ENCODE results near the gene TFIP11. TPM values are rescaled to one million over a fixed set of nuclear protein-coding genes. Genes with fewer than 3 reads are reported as not detected.
"Not testable (repeated sequence)": the region's sequence is repeated elsewhere in the genome, so short reads cannot be mapped to it uniquely, and the experiment has no call there.

TFIP11 gene
- total RNA-seq, 1 donor from 2014 or later, result 26.9 TPM

DNA sequence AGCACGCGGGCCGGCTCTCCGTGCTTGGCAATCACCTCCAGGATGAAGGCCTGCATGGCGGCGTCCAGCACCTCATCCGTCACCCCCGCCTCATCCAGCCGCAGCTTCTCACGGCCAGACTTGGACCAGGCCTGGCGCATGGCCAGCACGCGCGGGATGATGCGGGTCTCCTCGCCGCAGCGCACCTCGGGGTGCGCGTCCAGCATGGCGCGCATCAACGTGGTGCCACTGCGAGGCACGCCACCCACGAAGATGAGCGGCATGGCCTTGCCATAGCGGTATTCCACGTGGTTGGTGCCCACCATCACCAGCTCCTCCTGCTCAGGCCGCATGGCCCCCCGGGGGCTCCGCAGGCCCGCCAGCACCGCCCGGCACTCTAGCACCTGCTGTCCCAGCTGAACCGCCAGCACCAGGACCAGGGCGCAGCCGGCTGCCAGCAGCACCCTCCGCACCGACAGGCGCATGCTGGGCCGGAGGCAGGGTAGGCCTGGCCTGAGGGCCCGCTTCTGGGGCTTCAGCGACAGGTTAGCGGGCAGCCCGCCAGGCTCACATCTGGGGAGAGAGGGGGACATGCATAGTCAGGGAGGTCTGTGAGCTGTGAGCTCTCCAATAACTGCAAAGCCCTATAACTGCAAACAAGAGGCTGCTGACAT, 29.0 kb upstream of the TFIP11 start:
- DNase-seq (ENCODE audit: low read depth), result no peak

DNA sequence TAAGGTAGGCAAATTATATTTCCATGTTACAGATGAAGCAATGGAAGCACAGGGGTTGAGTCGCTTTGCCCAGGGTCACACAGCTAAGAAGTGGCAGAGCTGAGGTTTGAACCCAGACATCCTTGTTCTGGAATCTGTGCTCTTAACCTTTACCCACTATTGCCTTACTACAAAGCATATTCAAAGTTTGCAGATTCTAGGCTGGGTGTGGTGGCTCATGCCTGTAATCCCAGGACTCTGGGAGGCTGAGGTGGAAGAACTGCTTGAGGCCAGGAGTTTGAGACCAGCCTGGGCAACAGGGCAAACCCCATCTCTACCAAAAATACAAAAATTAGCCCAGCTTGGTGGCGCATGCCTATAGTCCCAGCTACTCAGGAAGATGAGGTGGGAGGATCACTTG, 27.8 kb upstream of the TFIP11 start:
- no peak for DNase-seq (ENCODE audit: low read depth)

DNA sequence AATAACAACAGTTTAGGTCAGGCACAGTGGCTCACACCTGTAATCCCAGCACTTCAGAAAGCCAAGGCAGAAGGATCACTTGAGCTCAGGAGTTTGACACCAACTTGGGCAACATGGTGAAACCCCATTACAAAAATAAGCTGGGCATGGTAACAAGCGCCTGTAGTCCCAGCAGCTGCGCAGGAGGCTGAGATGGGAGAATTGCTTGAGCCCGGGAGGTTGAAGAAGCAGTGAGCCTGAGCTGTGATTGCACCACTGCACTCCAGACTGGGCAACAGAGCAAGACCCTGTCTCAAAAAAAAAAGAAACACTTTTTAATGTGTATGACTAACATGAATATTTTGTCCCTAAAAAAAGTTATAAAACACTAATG, 24.5 kb upstream of the TFIP11 start:
- DNase-seq (ENCODE audit: low read depth), result no peak

DNA sequence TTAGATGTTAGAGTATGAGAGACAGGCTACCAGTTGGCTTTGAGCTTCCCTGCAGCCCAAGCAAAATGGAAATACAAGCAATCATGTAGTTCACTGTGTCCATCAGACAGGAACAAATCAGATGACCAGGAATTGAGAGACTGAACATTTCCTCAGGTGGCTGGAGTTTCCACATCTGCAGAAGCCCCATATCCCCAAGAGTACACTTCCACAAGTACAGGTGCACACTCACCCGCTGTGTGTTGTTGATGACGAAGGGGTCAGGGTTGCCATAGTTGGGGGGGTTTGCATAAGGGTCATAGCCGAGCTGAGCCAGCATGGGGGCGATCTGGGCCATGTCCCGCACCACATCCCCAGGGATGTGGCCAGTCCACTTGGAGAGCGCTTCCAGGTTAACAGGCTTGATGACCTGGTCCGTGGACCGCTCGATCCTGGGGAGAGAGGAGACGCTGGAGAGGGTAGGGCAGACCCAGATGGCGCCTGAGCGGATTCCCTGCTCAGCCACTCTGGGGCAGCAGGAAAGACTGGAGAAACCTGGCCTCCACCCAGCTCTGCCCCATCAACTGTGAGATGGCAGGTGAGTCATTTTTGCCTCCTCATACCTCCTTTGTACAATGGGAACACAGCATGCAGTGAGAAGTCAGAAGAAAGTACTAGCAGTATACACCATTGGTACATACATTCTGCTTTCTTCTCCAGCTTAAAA, 23.9 kb upstream of the TFIP11 start:
- DNase-seq (ENCODE audit: low read depth), result no peak

DNA sequence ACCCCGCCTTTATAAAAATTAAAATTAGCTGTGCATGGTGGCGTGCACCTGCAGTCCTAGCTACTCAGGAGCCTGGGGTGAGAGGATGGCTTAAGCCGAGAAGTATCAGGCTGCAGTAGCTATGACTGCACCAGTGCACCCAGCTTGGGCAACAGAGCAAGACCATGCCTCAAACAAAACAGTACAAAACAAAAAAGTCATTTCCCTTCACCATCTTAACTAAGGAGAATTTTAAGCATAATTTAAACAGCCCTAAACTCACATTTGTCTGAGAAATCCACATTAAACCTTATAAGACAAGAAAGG, 23.3 kb upstream of the TFIP11 start:
- no peak for DNase-seq (ENCODE audit: low read depth)

DNA sequence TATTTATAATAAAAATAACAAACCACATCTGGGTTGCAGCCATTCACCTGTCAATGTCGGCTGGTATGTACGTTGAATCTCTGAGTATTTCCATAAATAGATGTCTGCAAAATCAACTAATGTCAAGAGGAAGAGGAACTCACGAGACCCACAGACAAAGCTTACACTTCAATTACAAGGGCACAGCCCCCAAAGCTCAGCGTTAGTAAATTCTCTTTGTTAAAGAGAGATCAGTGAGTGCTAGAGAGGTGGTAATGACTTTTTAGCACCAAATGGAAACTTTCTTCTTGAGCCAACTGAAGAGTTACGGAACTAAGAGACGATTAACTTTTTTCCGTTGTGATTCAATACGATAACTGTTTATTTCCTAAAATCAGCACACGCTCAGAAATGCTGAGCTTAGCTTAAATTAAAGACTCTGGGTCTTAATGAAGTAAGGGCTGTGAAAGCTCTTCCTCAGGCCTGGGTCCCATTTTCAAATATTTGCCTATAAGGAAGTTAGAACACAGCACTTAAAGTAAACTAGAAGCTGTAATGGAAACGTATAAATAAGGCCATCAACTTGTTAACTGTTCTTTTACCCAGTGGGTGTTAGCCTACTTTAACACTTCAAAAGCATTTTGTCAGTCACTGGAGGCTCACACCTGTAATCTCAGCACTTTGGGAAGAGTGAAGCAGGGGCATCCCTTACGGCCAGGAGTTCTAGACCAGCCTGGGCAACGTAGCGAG, 22.8 kb upstream of the TFIP11 start:
- no peak for DNase-seq (ENCODE audit: low read depth)

DNA sequence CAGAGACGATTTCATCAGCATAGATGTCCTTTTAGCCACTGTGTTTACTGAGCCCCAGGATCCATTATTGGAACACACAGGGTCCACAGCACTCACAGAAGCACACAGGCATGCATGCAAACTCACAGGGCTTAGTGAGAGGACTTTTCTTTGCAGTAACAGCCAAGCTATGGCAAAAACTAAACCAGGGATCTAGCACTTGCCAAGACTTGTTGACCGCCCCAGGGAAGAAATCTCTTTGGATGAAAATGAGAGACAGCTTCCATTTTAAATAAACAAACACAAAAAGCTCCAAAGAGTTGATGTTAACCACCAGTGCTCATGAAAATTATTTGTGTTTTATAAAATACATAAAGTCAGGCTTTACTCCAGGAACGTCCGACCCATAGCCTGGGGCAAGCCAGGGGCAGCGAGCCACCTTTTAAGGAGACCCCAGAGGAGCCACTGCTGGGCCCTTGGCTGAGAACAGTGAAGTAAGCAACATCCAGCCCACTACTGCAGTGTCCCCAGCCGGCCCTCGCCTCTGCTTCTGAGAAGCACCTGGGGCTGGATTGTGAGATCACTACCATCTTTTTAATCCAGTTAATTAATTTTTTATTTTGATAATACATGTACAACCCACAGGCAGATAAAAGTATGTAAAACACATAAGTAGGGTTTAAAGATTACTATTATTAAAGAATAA, 22.0 kb upstream of the TFIP11 start:
- DNase-seq (ENCODE audit: low read depth), result no peak

DNA sequence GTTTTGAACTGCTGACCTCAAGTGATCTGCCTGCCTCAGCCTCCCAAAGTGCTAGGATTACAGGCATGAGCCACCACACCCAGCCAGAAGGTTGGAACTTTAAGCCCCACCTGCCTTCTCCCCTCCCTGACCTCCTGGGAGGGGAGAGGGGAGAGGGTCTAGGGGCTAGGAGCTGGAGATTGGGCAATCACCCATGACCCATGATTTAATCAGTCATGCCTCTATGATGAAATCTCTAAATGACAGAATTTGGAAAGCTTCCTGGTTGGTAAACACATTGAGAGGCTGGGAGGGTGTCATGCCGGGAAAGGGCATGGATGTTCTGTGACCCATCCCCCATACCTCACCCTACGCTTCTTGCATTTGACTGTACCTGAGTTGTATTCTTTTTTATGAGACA, 17.1 kb upstream of the TFIP11 start:
- DNase-seq (ENCODE audit: low read depth), result no peak

DNA sequence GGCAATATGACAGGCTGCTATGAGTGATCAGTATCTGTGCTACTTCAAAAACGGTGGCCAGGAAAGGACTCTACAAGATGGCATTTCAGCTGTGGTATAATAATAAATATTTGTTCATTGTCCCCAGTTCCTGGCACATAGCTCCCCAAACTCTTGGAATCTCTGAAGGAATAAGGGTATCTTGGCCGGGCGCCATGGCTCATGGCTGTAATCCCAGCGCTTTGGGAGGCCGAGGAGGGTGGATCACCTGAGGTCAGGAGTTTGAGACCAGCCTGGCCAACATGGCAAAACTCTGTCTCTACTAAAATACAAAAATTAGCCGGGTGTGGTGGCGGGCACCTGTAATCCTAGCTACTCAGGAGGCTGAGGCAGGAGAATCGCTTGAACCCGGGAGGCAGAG, 16.2 kb upstream of the TFIP11 start:
- DNase-seq (ENCODE audit: low read depth), result not testable (repeated sequence)

DNA sequence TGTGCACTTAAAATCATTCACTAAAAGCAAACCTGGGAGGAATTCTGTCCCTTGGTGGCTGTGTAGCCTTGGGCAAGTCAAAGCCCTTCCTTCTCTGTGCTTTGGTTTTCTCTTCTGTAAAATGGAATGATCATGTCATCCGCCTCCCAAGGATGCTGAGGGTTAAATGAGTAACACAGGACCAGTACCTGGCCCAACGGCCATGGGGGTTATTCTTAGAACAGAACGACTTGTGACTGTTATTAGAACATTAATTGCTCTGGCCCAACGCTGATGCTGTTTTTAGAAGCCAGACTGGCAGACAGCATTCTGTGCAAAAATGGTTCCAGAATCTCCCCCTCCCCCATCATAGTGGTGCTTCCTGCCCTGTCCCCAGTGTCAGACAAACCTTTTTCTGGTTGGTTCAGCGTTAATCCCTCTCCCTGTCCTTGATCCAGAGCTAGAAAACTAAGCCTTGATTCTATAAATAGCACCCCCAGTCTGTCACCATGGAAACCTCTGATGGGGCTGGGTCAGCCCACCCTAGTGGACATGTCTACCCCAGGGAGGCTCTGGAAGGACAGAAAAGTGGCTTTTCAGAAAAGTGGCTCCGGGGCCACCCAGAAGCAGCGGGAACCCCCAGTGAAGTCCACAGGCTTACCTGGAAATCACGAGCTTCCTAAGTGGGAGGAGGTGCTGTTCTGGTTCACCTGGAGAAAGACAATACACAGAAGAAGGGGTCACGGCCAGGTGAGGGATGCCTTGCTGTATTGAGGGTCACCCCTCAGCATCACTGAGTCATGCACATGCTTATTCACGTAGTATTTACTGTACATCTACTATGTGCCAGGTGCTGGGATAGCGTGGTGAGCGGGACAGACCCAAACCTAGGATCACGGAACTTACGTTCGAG, 15.5 kb upstream of the TFIP11 start:
- DNase-seq (ENCODE audit: low read depth), result no peak

DNA sequence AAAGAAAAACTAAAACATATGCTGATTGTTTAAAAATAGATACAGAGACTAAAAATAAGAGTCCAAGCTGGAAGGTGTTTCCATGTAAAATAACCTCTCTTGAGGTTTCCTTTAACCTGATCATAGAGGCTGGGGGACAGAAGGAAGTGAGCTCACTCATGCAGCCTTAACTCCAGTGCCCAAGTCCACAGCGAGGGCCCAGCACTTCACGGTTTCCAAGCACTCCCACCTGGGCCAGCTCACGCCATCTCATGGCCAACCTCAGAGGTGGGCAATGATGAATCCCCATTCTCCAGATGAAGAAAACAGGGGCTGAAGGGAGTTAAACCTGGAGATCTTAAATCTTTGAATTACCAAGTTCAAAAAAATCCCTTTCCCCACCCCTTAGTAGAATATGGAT, 14.9 kb upstream of the TFIP11 start:
- DNase-seq (ENCODE audit: low read depth), result no peak

DNA sequence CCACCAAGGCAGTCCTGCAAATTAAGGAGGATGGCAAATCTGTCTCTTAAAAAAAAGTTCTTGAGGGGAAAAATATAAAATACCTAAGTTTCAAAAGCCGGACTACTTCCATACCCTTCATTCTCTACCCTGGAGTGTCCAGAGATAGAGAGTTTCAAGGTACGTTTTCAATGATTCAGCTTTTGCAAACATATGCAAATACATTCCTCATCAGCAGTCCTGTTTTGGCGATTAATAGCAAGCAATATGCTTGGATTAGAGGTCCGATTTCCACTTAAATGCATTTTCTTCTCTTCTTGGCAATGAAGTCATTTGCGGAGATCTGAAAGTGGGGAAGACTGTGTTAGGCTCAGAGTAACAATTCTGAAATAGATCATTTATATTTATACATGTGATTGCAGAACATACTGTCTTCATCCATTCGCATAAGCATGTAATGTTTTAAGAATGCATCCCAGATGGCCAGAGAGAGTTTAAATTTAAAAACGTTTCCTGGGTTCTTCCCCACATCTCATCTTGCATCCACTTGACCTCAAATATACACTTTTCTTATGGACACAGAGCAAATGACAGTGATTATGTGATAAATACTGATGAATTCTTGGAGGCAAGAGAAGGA, 13.8 kb upstream of the TFIP11 start:
- DNase-seq (ENCODE audit: low read depth), result no peak

DNA sequence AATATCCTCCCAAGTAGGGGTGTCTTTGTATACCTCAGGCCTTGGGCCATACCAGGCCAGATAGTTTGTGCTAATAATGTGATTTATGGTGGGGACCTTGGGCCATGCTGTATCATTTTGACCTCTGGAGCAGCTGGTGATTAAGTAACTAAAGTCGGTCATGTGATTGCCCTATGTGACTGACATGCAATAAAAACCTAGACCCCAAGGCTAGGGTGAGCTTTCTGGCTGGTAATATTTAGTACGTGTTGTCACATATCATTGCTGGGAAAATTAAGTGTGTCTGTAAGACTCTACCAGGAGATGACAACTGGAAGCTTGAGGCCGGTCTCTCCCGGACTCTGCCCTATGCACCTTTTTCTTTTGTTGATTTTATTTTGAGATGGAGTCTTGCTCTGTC, 12.6 kb upstream of the TFIP11 start:
- no peak for DNase-seq (ENCODE audit: low read depth)

DNA sequence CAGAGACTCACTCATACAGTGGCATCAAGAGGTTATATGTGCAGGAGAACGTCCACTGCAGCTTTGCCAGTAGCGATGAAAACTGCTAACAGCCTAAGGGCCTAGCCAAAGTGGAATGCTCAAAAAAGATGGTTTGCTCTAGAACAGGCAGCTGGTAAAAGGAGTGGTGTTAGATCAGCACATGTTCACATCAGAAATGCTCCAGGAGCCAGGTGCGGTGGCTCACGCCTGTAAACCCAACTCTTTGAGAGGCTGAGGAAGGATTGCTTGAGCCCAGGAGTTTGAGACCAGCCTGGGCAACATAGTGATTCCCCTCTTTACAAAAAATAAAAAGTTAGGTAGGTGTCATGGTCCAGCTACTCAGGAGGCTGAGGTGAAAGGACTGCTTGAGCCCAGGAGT, 10.3 kb upstream of the TFIP11 start:
- DNase-seq (ENCODE audit: low read depth), result no peak

DNA sequence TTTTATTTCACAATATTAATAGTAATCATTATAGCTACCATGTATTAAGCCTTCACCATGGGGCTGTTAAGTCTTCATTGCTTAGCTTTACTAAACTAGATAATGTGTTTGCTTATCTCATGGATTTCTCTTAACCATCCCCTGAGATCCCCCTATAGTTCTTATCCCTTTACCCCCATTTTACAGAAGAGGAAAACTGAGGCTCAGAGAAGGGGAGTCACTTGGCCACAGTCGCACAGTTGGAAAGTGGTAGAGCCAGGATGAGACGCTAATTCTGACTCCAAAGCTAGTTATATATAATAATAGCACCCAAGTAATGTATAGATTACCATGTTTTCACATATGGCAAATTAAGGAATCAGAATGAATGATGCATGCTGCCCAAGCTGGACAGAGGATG, 9.7 kb upstream of the TFIP11 start:
- DNase-seq (ENCODE audit: low read depth), result no peak

DNA sequence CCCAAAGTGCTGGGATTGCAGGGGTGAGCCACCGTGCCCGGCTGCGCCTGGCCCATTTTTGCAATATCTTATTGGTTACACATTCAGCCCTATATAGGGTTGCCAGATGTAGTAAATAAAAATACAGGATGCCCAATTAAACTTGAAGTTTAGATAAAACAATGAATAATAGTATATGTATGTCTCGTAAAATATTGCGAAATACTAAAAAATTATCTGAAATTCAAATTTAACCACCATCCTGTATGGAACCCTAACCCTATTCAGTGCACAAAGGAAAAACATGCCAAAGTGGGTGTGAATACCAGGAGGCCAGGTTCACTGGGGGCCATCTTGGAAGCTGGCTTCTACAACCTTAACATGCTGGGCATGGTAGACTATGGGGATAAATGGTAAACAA, 5.2 kb upstream of the TFIP11 start:
- DNase-seq (ENCODE audit: low read depth), result no peak

DNA sequence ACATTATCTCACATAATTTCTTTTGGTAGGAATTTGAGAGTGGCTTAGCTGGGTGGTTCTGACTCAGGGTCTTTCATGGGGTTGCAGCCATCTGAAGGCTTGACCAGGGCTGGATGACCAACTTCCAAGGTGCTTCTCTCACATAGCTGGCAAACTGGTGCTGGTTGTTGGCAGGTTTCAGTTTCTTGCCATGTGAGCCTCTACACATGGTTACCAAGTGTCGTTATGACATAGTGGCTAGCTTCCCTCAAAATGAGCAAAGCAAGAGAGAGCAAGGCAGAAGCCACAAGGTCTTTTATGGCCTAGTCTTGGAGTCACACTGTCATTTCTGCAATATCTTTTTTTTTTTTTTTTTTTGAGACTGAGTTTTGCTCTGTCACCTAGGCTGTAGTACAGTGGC, 4.2 kb upstream of the TFIP11 start:
- no peak for DNase-seq (ENCODE audit: low read depth)

DNA sequence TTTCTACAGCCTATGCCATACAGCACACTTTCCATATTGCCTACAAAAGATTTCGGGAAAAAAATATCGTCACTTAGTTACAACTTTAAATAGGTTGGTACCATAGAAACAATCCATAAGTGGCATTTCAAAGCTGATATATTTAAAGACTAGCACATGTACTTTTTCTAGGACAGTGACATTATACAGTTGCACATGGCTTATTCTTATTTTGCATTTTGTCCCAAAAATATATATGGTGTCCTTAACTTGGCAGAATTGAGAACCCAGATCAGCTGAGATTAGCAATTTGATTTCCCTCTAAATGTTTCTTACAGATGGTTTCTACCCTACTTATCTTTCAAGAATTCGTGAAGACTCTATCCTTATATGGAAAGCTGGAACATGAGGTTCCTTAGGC, 3.7 kb upstream of the TFIP11 start:
- DNase-seq (ENCODE audit: low read depth), result no peak

DNA sequence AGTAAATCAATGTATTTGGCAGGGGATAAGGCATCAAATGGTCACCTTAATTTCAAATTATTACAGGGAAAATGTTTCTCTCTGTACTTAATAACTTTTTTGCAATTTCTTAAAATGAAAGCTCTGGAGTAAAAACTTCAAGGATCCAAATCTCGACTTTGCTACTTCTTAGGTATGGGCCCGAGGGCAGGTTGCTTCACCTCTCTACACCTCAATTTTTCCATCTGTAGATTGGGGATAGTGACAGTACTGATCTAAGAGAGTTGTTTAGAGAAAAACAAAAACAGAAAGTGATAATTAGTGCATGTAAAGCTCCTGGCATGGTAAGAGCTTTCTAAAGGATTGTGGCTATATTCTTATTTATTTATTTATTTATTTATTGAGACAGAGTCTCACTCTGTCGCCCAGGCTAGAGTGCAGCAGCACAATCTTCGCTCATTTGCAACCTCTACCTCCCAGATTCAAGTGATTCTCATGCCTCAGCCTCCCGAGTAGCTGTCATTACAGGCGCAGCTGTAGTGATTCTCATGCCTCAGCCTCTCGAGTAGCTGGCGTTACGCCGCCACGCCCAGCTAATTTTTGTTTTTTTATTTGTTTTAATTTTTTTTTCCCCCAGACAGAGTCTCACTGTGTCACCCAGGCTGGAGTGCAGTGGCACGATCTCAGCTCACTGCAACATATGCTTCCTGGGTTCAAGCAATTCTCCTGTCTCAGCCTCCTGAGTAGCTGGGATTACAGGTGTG, 2.3 kb upstream of the TFIP11 start:
- no peak for DNase-seq (ENCODE audit: low read depth)

DNA sequence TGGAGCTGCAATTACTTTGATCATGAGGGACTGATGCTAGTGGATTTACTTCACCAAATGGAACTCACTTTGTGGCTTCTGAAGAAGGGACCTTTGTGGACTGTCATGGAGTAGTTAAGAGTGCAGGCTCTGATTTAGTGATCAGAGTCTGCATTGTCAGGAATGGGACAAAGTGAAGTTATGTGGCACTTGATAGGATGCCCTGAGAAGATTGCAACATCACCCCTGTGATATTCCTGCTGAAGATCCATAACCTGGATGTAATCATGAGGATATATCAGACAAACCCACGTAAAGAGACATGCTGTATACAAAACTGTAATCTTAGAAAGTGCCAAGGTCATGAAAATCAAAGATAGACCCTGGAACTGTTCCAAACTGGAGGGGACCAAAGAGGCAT, 1.6 kb upstream of the TFIP11 start:
- no peak for DNase-seq (ENCODE audit: low read depth)

All from myocyte (in vitro differentiated cells).